Neural progenitor cell (in vitro differentiated cells): ENCODE measurements around the gene PAFAH1B1.

Experiments
- EZH2 ChIP-seq: fragments of 200-600 bp; sonication (generic); IDR thresholded peaks from 2 replicates; pipeline ENCODE4 v1.6.1; 2017; ENCODE audit warnings: antibody characterized with exemption, mild to moderate bottlenecking, moderate library complexity
- EZH2phosphoT487 ChIP-seq: fragments of 200-600 bp; sonication (generic); IDR thresholded peaks from 2 replicates; pipeline ENCODE4 v1.6.1; 2017; ENCODE audit warnings: antibody characterized with exemption
- TF ChIP-seq, protein P1 (sequence below): fragments of 200-600 bp; sonication (generic); IDR thresholded peaks from 2 replicates; pipeline ENCODE4 v1.5.1; 2017; ENCODE audit warnings: antibody characterized with exemption, mild to moderate bottlenecking

- TF ChIP-seq, protein P1, sequence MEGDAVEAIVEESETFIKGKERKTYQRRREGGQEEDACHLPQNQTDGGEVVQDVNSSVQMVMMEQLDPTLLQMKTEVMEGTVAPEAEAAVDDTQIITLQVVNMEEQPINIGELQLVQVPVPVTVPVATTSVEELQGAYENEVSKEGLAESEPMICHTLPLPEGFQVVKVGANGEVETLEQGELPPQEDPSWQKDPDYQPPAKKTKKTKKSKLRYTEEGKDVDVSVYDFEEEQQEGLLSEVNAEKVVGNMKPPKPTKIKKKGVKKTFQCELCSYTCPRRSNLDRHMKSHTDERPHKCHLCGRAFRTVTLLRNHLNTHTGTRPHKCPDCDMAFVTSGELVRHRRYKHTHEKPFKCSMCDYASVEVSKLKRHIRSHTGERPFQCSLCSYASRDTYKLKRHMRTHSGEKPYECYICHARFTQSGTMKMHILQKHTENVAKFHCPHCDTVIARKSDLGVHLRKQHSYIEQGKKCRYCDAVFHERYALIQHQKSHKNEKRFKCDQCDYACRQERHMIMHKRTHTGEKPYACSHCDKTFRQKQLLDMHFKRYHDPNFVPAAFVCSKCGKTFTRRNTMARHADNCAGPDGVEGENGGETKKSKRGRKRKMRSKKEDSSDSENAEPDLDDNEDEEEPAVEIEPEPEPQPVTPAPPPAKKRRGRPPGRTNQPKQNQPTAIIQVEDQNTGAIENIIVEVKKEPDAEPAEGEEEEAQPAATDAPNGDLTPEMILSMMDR, result no peak
- TF ChIP-seq EZH2phosphoT487 (no peak), EZH2 (no peak)
These were observed 107.2 kb downstream of the PAFAH1B1 start for GRCh38 chr17:2700491-2701141.
